GM19455 (cell line): Measurements from ENCODE around the gene TMBIM4.

Source experiments
- ATAC-seq: cut with Tn5 transposase; IDR thresholded peaks from one replicate; pipeline ENCODE4 v1.9.1; 2021; ENCODE audit not compliant: unreplicated experiment

TMBIM4 gene

GRCh38 chr12:66103016-66103913 lies 66.5 kb downstream of the TMBIM4 start:
- no peak for ATAC-seq

- no peak for ATAC-seq
These were observed 77.1 kb downstream of the TMBIM4 start for GRCh38 chr12:66092559-66093269.

GRCh38 chr12:66090157-66090556 lies 79.6 kb downstream of the TMBIM4 start:
- no peak for ATAC-seq

- peak; percentile 79 for ATAC-seq
These were observed 82.3 kb downstream of the TMBIM4 start for GRCh38 chr12:66087365-66087943.

- no peak for ATAC-seq
These were observed 83.8 kb downstream of the TMBIM4 start for GRCh38 chr12:66085998-66086397.
